Heart left ventricle (tissue), 16 donors: Measurements from ENCODE around the gene FHOD1. TPM values are rescaled to one million over a fixed set of nuclear protein-coding genes. Genes with fewer than 3 reads are reported as not detected.

Experiments
- ATAC-seq, 4 donors: fragments of 200-7000 bp; cut with Tn5 transposase; one replicate each; pipeline ENCODE4 v1.9.1; 2020 to 2022; ENCODE audit warnings: moderate library complexity in 4 of 4, mild to moderate bottlenecking in 3 of 4, moderate number of reproducible peaks in 1 of 4
- DNase-seq, 5 donors: peaks; one replicate each; pipeline ENCODE4 v3.0.0-alpha.2; 2020
- H3K27ac ChIP-seq, 12 donors: fragments of 200-600 bp; sonication (generic) in 4 of 12; one replicate each; pipeline versions ENCODE4 v1.5.0 to v1.8.0; 2016 to 2022; ENCODE audit warnings: mild to moderate bottlenecking in 2 of 12
- H3K27me3 ChIP-seq, 9 donors: fragments of 200-600 bp; sonication (generic) in 2 of 9; one replicate each; pipeline versions ENCODE4 v1.5.1 to v1.8.0; 2016 to 2022; ENCODE audit warnings: mild to moderate bottlenecking in 3 of 9
- H3K36me3 ChIP-seq, 9 donors: fragments of 200-600 bp; sonication (generic) in 2 of 9; one replicate each; pipeline versions ENCODE4 v1.5.0 to v1.8.0; 2018 to 2022; ENCODE audit warnings: mild to moderate bottlenecking in 2 of 9
- H3K4me1 ChIP-seq, 12 donors: fragments of 200-600 bp; sonication (generic) in 4 of 12; one replicate each; pipeline versions ENCODE4 v1.5.0 to v1.8.0; 2016 to 2022; ENCODE audit warnings: mild to moderate bottlenecking in 3 of 12
- H3K4me3 ChIP-seq, 12 donors: fragments of 200-600 bp; sonication (generic) in 4 of 12; one replicate each; pipeline versions ENCODE4 v1.5.0 to v1.8.0; 2017 to 2022; ENCODE audit warnings: mild to moderate bottlenecking in 9 of 12, moderate library complexity in 4 of 12
- H3K9me3 ChIP-seq, 12 donors: fragments of 200-600 bp; sonication (generic) in 4 of 12; one replicate each; pipeline versions ENCODE4 v1.5.0 to v1.8.0; 2016 to 2022; ENCODE audit warnings: mild to moderate bottlenecking in 1 of 12
- CTCF ChIP-seq, 12 donors: fragments of 200-600 bp; sonication (generic) in 4 of 12; IDR thresholded peaks; one replicate each; pipeline versions ENCODE4 v1.5.0 to v1.8.0; 2018 to 2022; ENCODE audit warnings: antibody characterized with exemption in 12 of 12, mild to moderate bottlenecking in 5 of 12
- POLR2A ChIP-seq, 2 donors: fragments of 450-650 bp; IDR thresholded peaks; one replicate each; pipeline ENCODE4 v1.6.1; 2017; ENCODE audit warnings: antibody characterized with exemption in 2 of 2, mild to moderate bottlenecking in 2 of 2, moderate library complexity in 2 of 2
- WGBS, 4 donors: extraction: QIAGEN DNeasy Blood & Tissue Kit in 2 of 4; methylation state at CpG; one replicate each; pipeline versions ENCODE4 v1.1.5 to v1.1.7; 2013 to 2018; 5-methylcytosine and 5-hydroxymethylcytosine counted together
- intact Hi-C, 10 donors: fragments of 100-400 bp; cut with DNase I; formaldehyde crosslinking; loops; one replicate each; pipeline versions ENCODE4 v1.11.1 to v1.14.2; 2022
- long read RNA-seq, 3 donors: library from polyadenylated mRNA; unstranded; transcript quantifications; one replicate each; pipeline ENCODE4 v2.0.0, GENCODE V29; 2020 to 2021
- polyA plus RNA-seq, 2 donors: library from polyadenylated mRNA; stranded (reverse); fragments of 200-250 nt; gene quantifications; one replicate each; pipeline ENCODE4 v1.2.3, GENCODE V29; 2013
- total RNA-seq, 9 donors: library from RNA; depleted of rRNA in 2 of 9; stranded (reverse); fragments of >200 nt in 2 of 9; fragmentation: NEBNext Ultra II Directional in 3 of 9; extraction: Animal tissue kit (Norgen Biotek cat#: 25700) in 3 of 9; gene quantifications; one replicate each; pipeline versions ENCODE4 v1.1.0 to v1.2.4, GENCODE V29; 2016 to 2023
- donor health status: ischemic (EF 13 %, LVEDD 7.1; RV severe dilation, severe dysfunction).
- donor health status: healthy with polysubstance abuse.
- donor health status: DM: no; HTN: yes; CAD: no.
- donor health status: DM: no; HTN: no; CAD: no.
- donor health status: ischemic (EF 25% LVEDD 6.9; RV normal size, moderate dysfunction).
- donor health status: ischemic (EF 25% LVEDD 5.7; RV mildly dilated, moderate dysfunction).
- donor health status: healthy.
- donor health status: DM: yes; HTN: yes; CAD: no.
- donor health status: ischemic (EF 35%, LVEDD 5.7; RV mildly dilated, moderate dysfunction).
- donor health status: nonischemic (EF 11% LVEDD 7.7; RV severe dilation, severe dysfunction).
- donor health status: DM: yes; HTN: yes; CAD: no.
- donor health status: PGD.
- donor health status: ischemic (EF 29% LVEDD 5.4; RV normal size, mild dysfunction).
- donor health status: nonischemic (EF 23%, LVEDD 6.1; RV moderate dilation, normal function).

Gene FHOD1
- total RNA-seq = 10 to 100 TPM in 8 of 9 donors, 1 to 10 TPM in 1; 9.6 to 30.3 (median 18.0) TPM
- polyA plus RNA-seq = 10 to 100 TPM; 13.1 to 26.6 TPM
- long read RNA-seq, donor 1, partial matches to known transcripts = 9 of 18 reads
- long read RNA-seq, donor 1, other reads (novel, unspliced or antisense) = 8 of 18 reads
- long read RNA-seq, donor 2, partial matches to known transcripts = 3 of 9 reads
- long read RNA-seq, donor 2, other reads (novel, unspliced or antisense) = 6 of 9 reads
- long read RNA-seq, donor 3, partial matches to known transcripts = 7 of 13 reads
- long read RNA-seq, donor 3, other reads (novel, unspliced or antisense) = 5 of 13 reads

DNA sequence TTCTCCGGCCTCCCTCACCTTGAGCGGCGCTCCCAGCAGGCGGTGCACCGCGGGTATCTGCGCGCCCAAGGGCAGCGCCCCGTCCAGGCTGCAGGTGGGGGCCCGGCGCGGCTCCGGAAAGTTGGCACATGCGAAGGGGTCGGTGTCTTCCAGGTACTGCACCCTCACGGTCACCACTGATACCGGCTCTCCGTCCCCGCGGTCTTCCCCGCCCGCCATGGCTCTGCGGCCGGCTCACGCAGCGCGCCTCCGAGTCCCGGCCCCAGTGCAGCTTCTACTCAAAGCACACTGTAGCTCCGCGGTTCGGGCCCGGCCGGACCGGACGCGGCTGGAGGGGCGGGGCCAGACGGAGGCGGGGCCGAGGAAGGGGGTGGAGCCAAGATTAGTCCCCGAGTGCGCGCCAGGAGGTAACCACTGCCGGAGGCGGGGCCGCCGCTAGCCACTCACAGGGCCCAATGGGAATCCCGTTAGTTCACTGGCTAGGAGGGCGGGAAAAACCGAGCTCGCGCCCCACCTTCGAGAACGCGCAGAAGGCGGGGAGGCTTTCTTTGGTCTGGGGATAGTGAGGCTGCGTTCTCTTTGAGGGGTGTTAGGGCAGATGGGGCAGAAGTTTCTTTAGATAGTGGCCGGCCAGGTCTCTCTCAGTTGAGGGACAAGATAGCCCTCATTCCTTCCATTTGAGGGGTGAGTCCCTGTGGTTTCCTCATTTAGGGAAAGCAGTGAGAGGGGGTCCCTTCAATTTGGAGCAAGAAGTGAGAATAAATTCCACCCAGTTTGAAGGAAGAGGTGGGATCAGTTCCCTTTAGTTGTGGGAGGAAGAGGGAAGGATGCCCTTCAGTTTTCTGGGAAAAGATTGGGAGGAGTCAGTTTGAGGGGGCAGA is at the start of gene FHOD1:
FHOD1 (minus strand) TSS at position 290 of the 881 bp plus-strand sequence; CDS start at position 219, 71 bp downstream.
- peak; percentile 79 to 83 (median 80) for ATAC-seq
- Histone ChIP-seq H3K4me1 (peaks cover 24 to 70% (median 50%) of the 10 kb centered on the region in 12 donors), H3K9me3 (no peaks in the 10 kb centered on the region), H3K27ac (peak within 1 kb of the TSS; percentile 82 to 100 (median 94)), H3K4me3 (peak within 1 kb of the TSS; percentile 56 to 94 (median 86)), H3K36me3 (no peaks in the 10 kb centered on the region), H3K27me3 (peaks cover 0 to 10% (median 0%) of the 10 kb centered on the region in 9 donors)
- no peak for TF ChIP-seq CTCF (IDR thresholded peaks at IDR 0.05)
- TF ChIP-seq POLR2A (IDR thresholded peaks at IDR 0.05) = peak; percentile 75 to 95
- intact Hi-C loops = loop anchor here in 2 of 10 donors (2.0 to 5.0 kb wide), 4 partner anchors 21 to 75 kb away; partner anchors contain the start of genes NOL3 (in 2 of the 2), E2F4 (in 1 of the 2), EXOC3L1 (in 1 of the 2) and TMEM208 (in 1 of the 2)
- 0% methylated on average over 15 to 60 of the region's 60 CpGs for WGBS, 4 donors
- DNase-seq = peak; percentile 98 to 99 (median 99)

DNA sequence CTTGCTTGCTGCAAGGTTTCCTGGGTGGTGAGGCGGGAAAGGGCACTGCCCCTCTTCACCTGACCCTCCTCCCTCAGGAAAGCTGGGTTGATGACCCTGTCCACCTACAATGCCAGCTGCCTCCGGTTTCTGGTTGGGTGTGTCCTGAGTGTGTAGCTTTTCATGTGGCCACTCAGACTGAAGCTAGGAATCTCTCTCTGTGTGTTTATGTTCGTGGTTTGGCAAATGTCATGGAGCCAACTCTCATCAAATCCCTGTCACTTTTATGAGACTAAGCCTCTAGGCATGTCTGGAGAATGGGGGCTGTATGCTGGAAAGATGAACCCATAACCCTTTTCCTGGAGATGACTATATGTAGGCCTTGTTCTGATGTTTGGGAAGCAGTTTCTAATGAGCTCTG is 49.1 kb upstream of the FHOD1 start:
- Histone ChIP-seq H3K4me1 (peaks cover 0 to 7% (median 0%) of the 10 kb centered on the region in 12 donors), H3K27ac (no peak overlapping the region), H3K9me3 (no peaks in the 10 kb centered on the region), H3K27me3 (peaks cover 0 to 6% (median 0%) of the 10 kb centered on the region in 9 donors), H3K4me3 (no peak overlapping the region), H3K36me3 (no peaks in the 10 kb centered on the region)
- ATAC-seq (no peak), DNase-seq (no peak)
- TF ChIP-seq POLR2A (IDR thresholded peaks at IDR 0.05) (no peak), CTCF (IDR thresholded peaks at IDR 0.05) (no peak)
- intact Hi-C loops = no loop called here
- WGBS, 4 donors = 65 to 75% (median 70%) methylated on average over 3 of the region's 3 CpGs

DNA sequence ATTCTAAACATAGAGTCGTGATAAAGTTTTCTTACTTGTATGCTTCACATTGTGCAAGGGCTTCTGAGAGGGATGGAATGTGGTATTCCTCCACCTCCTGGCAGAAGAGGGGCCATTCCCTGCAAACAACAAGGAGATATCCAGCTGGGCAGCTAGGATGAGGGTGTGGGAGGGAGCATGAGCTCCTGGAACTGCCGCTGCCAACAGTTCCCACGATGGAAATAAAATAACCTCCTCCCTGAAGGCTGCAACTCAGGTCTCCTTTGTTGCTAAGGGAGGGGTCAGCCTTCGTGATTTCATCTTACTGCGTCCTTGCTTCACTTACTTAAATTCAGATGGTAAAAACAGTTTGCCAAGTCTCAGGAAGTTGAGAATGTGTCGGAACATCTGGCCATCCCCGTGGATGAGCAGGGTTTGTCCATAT is 47.7 kb upstream of the FHOD1 start:
- DNase-seq (no peak), ATAC-seq (no peak)
- Histone ChIP-seq H3K36me3 (no peaks in the 10 kb centered on the region), H3K4me3 (no peak overlapping the region), H3K27me3 (peaks cover 0 to 6% (median 0%) of the 10 kb centered on the region in 9 donors), H3K27ac (no peak overlapping the region), H3K9me3 (no peaks in the 10 kb centered on the region), H3K4me1 (no peaks in the 10 kb centered on the region)
- TF ChIP-seq CTCF (IDR thresholded peaks at IDR 0.05) (no peak), POLR2A (IDR thresholded peaks at IDR 0.05) (no peak)
- WGBS, 4 donors = 56 to 69% (median 62%) methylated on average over 7 of the region's 7 CpGs
- intact Hi-C loops = no loop called here
